Suprapubic skin (tissue), 4 donors: ENCODE results near the gene SARM1.

Source experiments
- EP300 ChIP-seq: sonication (generic); formaldehyde crosslinking; IDR thresholded peaks from one replicate; pipeline ENCODE4 v1.6.1; 2017; ENCODE audit warnings: antibody characterized with exemption
- POLR2A ChIP-seq, 2 donors: fragments of 450-650 bp; IDR thresholded peaks; one replicate each; pipeline ENCODE4 v1.6.1; 2017; ENCODE audit warnings: antibody characterized with exemption in 2 of 2, mild to moderate bottlenecking in 2 of 2, moderate library complexity in 2 of 2
- POLR2AphosphoS5 ChIP-seq, 3 donors: sonication (generic); formaldehyde crosslinking; IDR thresholded peaks; one replicate each; pipeline ENCODE4 v1.6.1; 2017; ENCODE audit warnings: antibody characterized with exemption in 3 of 3
- TF ChIP-seq, protein P1 (sequence below), 2 donors: fragments of 200-600 bp in 1 of 2; fragments of 450-650 bp in 1 of 2; sonication (generic) in 1 of 2; IDR thresholded peaks; one replicate each; pipeline ENCODE4 v1.5.1; 2016 to 2019; ENCODE audit warnings: antibody characterized with exemption in 2 of 2, mild to moderate bottlenecking in 1 of 2, moderate library complexity in 1 of 2

DNA sequence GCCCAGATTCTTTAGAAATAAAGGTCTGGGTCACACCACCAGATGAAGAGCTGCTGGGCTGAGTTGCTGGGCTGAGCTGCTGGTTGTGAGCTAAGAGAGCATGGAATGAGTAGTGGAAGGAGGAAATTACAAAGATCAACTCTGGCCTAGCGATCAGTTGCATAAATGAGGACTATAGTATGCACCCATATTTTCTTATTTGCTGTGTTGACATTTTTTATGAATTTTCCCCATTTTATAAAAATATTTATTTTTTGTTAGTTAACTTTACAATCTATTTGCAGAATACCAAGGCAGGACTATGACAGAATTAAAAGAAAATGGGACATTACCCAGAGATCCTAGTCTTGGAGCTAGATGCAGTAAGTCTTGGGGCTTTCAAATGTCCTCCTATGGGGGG, 78.4 kb downstream of the SARM1 start:
- TF ChIP-seq, protein P1, sequence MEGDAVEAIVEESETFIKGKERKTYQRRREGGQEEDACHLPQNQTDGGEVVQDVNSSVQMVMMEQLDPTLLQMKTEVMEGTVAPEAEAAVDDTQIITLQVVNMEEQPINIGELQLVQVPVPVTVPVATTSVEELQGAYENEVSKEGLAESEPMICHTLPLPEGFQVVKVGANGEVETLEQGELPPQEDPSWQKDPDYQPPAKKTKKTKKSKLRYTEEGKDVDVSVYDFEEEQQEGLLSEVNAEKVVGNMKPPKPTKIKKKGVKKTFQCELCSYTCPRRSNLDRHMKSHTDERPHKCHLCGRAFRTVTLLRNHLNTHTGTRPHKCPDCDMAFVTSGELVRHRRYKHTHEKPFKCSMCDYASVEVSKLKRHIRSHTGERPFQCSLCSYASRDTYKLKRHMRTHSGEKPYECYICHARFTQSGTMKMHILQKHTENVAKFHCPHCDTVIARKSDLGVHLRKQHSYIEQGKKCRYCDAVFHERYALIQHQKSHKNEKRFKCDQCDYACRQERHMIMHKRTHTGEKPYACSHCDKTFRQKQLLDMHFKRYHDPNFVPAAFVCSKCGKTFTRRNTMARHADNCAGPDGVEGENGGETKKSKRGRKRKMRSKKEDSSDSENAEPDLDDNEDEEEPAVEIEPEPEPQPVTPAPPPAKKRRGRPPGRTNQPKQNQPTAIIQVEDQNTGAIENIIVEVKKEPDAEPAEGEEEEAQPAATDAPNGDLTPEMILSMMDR (IDR thresholded peaks at IDR 0.05): no peak
- no peak for TF ChIP-seq EP300
- TF ChIP-seq POLR2AphosphoS5 (IDR thresholded peaks at IDR 0.05): no peak
- no peak for TF ChIP-seq POLR2A (IDR thresholded peaks at IDR 0.05)
